Sigmoid colon (tissue), 7 donors: ENCODE results near the gene BEST1. TPM values are rescaled to one million over a fixed set of nuclear protein-coding genes. Genes with fewer than 3 reads are reported as not detected.

Experiments used
- DNase-seq: peaks from one replicate; pipeline ENCODE4 v3.0.0-alpha.2; 2019
- H3K27ac ChIP-seq, 4 donors: fragments of 200-600 bp; sonication (generic); one replicate each; pipeline ENCODE4 v1.5.1; 2016 to 2019; ENCODE audit warnings: mild to moderate bottlenecking in 1 of 4
- H3K27me3 ChIP-seq, 3 donors: fragments of 200-600 bp; sonication (generic); one replicate each; pipeline ENCODE4 v1.5.1; 2019; ENCODE audit warnings: mild to moderate bottlenecking in 1 of 3
- H3K36me3 ChIP-seq, 4 donors: fragments of 200-600 bp; sonication (generic); one replicate each; pipeline ENCODE4 v1.5.1; 2016 to 2019
- H3K4me1 ChIP-seq, 4 donors: fragments of 200-600 bp; sonication (generic); one replicate each; pipeline ENCODE4 v1.5.1; 2017 to 2019
- H3K4me3 ChIP-seq, 4 donors: fragments of 200-600 bp; sonication (generic); one replicate each; pipeline ENCODE4 v1.5.1; 2017 to 2019; ENCODE audit warnings: mild to moderate bottlenecking in 2 of 4, moderate library complexity in 1 of 4
- H3K9me3 ChIP-seq, 4 donors: fragments of 200-600 bp in 3 of 4; sonication (generic) in 3 of 4; one replicate each; pipeline versions ENCODE4 v1.5.1 to v1.6.1; 2013 to 2019
- EP300 ChIP-seq, 4 donors: sonication (generic); formaldehyde crosslinking; IDR thresholded peaks; one replicate each; pipeline ENCODE4 v1.6.1; 2017; ENCODE audit warnings: antibody characterized with exemption in 4 of 4
- POLR2A ChIP-seq, 2 donors: fragments of 450-650 bp; IDR thresholded peaks; one replicate each; pipeline ENCODE4 v1.6.1; 2016; ENCODE audit warnings: antibody characterized with exemption in 2 of 2, mild to moderate bottlenecking in 2 of 2, moderate library complexity in 2 of 2
- POLR2AphosphoS5 ChIP-seq, 4 donors: sonication (generic); formaldehyde crosslinking; IDR thresholded peaks; one replicate each; pipeline ENCODE4 v1.6.1; 2017; ENCODE audit warnings: antibody characterized with exemption in 4 of 4
- WGBS, 2 donors: extraction: QIAGEN DNeasy Blood & Tissue Kit; methylation state at CpG; one replicate each; pipeline ENCODE4 v1.1.7; 2013; 5-methylcytosine and 5-hydroxymethylcytosine counted together
- intact Hi-C: fragments of 100-400 bp; cut with DNase I; formaldehyde crosslinking; loops from one replicate; pipeline ENCODE4 v1.15.1; 2023
- polyA plus RNA-seq, 3 donors: library from polyadenylated mRNA; stranded (reverse); fragments of 200-250 nt; gene quantifications; one replicate each; pipeline ENCODE4 v1.2.3, GENCODE V29; 2013
- total RNA-seq, 4 donors: library from RNA; depleted of rRNA; stranded (reverse); fragments of >200 nt; gene quantifications; one replicate each; pipeline ENCODE4 v1.1.0, GENCODE V29; 2016
- TF ChIP-seq, protein P1 (sequence below), 4 experiments: fragments of 450-650 bp in 3 of 4; fragments of 200-600 bp in 1 of 4; IDR thresholded peaks; one replicate each; pipeline ENCODE4 v1.5.1; 2016 to 2019; ENCODE audit warnings: antibody characterized with exemption in 4 of 4, mild to moderate bottlenecking in 3 of 4, moderate library complexity in 2 of 4
- donor health status: healthy with polysubstance abuse.
- donor health status: Bipolar disorder and iron deficiency.
- donor health status: healthy.

BEST1 gene
- total and polyA plus RNA-seq, 7 donors = 0.83 to 9.6 (median 4.3) TPM

DNA sequence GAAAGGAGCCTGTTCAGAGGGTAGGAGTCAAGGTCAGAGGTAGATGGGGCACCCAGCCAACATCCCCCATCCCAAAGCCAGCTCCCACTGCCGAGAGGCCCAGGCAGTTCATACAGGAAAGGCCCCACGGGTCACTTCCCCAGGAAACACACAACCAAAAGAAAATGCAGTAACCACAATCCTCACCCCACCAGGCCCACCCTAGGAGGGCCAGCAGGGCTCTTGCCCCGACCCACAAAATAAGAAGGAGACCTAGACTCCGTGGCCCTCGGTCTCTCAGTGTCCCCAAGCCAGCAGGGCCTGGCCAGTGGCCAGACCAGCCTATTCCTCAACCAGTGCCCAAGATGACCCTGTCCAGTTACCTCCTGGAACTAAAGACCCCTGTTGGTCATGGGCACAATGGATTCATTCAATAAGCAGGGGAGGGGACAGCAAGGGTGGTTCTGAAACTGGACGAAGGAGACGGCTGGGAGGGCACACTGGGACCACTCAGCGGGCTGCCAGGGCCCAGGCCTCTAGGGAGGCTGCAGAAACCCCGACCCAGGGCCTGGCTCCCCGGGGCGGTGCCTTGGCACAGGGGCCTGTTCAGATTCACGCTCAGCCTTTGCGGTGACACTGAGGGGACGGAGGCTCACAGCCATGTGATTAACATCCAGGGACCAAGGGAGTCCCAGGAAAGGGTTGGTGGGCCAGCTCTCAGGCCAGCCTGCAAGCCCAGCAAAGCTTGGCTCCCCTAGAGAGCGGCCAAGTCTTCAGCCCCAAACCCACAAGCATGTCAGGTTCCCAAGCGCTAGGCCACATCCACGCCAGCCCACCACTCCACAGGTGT, 38.2 kb upstream of the BEST1 start:
- no peak overlapping the region for H3K4me3 ChIP-seq
- H3K4me1 ChIP-seq = peaks cover 0 to 38% (median 8%) of the 10 kb centered on the region in 4 donors
- TF ChIP-seq, protein P1, sequence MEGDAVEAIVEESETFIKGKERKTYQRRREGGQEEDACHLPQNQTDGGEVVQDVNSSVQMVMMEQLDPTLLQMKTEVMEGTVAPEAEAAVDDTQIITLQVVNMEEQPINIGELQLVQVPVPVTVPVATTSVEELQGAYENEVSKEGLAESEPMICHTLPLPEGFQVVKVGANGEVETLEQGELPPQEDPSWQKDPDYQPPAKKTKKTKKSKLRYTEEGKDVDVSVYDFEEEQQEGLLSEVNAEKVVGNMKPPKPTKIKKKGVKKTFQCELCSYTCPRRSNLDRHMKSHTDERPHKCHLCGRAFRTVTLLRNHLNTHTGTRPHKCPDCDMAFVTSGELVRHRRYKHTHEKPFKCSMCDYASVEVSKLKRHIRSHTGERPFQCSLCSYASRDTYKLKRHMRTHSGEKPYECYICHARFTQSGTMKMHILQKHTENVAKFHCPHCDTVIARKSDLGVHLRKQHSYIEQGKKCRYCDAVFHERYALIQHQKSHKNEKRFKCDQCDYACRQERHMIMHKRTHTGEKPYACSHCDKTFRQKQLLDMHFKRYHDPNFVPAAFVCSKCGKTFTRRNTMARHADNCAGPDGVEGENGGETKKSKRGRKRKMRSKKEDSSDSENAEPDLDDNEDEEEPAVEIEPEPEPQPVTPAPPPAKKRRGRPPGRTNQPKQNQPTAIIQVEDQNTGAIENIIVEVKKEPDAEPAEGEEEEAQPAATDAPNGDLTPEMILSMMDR (IDR thresholded peaks at IDR 0.05) = no peak
- TF ChIP-seq POLR2AphosphoS5 (IDR thresholded peaks at IDR 0.05) (no peak), POLR2A (IDR thresholded peaks at IDR 0.05) (no peak), EP300 (IDR thresholded peaks at IDR 0.05) (no peak)
- intact Hi-C loops = no loop called here
- H3K36me3 ChIP-seq = peaks cover 0 to 10% (median 0%) of the 10 kb centered on the region in 4 donors
- no peaks in the 10 kb centered on the region for H3K27me3 ChIP-seq
- peak overlapping the region; percentile 32 to 58 (median 38) for H3K27ac ChIP-seq
- DNase-seq = peak; percentile 65
- no peaks in the 10 kb centered on the region for H3K9me3 ChIP-seq
- WGBS, 2 donors = 77 to 83% methylated on average over 17 of the region's 17 CpGs

DNA sequence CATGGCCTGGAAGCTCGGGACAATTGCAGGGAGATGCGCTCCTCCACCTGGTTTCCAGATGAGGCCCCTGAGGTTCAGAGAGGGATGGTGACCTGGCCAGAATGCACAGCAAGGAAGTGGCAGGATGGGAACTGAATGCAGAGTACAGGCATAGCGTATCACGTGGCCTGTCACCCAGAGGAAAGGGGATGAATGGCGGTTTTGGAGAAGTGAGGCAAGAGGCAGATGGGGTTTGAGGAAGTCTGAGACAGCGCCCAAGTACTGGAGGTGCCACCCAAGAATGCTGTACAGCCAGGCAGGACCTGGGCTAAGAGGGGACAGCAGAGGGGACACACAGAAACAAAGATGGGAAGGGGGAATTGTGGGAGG, 37.6 kb upstream of the BEST1 start:
- Histone ChIP-seq H3K9me3 (no peaks in the 10 kb centered on the region), H3K27ac (peak overlapping the region in 2 of 4 donors; percentile 19 to 38), H3K27me3 (no peaks in the 10 kb centered on the region), H3K4me1 (peaks cover 0 to 40% (median 11%) of the 10 kb centered on the region in 4 donors), H3K36me3 (peaks cover 0 to 5% (median 0%) of the 10 kb centered on the region in 4 donors), H3K4me3 (no peak overlapping the region)
- intact Hi-C loops = no loop called here
- peak; percentile 69 for DNase-seq
- TF ChIP-seq POLR2A (IDR thresholded peaks at IDR 0.05) (no peak), POLR2AphosphoS5 (IDR thresholded peaks at IDR 0.05) (peak in 1 of 4 donors; percentile 17)
- TF ChIP-seq, protein P1 (IDR thresholded peaks at IDR 0.05) = no peak
- 66 to 83% methylated on average over 6 of the region's 6 CpGs for WGBS, 2 donors

DNA sequence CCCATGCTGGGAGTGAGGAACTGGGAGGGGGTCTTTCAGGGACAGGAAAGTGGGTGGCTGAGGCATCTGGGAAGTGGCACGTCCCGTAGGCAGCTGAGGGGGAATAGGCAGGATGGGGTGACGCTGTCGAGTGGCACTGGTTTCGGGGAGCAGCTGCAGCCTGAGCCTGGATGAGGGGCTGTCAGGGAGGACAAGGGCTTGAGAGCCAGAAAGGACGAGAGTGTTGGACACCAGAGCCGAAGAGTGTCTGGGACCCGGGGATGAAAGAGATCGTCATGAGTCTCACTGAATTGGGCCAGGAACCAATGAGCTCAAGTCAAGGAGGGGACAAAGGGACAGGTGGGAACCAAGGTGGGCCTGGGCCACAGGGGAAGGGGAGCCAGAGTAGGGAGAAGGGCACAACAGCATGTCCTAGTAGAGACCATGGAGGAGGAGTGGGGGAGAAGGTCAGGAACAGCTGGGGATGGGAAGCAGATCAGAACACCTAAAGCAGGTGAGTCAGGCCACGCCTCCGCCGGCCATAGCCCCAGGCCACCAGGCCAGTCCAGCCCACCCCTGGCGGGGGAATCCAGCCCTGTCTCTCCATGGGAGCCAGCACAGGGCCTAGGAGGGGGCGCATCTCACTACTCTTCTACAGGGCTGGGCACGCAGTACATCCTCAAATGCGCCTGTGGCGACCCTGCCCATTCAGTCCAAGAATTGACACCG, 37.0 kb upstream of the BEST1 start:
- 81 to 87% methylated on average over 18 of the region's 18 CpGs for WGBS, 2 donors
- peak overlapping the region in 1 of 4 donors; percentile 19 for H3K27ac ChIP-seq
- H3K27me3 ChIP-seq = no peaks in the 10 kb centered on the region
- no peaks in the 10 kb centered on the region for H3K9me3 ChIP-seq
- H3K4me3 ChIP-seq = no peak overlapping the region
- TF ChIP-seq, protein P1 (IDR thresholded peaks at IDR 0.05) = no peak
- TF ChIP-seq POLR2A (IDR thresholded peaks at IDR 0.05) (no peak), EP300 (IDR thresholded peaks at IDR 0.05) (no peak), POLR2AphosphoS5 (IDR thresholded peaks at IDR 0.05) (no peak)
- H3K36me3 ChIP-seq = no peaks in the 10 kb centered on the region
- intact Hi-C loops = no loop called here
- peak; percentile 58 for DNase-seq
- H3K4me1 ChIP-seq = peaks cover 0 to 46% (median 17%) of the 10 kb centered on the region in 4 donors

DNA sequence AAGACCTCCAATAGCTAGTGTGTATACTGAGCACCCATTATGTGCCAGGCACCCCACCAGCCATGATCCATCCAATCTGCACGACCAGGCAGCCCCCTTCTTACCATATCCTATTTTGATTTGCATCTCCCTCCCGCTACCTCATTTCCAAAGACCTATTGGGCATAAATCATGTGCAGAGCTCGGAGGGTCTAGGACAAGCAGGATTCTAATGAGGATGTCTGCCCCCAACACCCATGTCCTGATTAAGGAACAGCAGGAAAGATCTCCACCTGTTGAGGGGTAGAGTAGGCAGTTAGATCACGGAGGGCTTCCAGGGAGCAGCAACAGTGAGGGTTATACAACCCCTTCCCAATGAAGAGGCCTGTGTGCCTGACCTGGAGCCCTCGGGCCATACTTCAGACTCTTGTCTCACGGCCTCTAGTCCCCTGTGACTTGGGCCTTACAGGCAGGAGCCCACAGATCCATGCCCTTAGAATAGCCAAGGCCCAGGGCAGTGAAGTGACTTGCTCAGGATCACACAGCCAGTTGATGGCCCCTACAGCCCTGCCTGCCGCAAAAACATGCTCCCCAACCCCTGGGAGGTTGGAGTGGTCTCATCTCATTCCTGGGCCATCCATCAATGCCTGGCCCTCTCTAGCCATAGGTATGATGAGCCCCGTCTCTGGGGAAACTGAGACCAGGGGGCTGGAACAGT, 36.3 kb upstream of the BEST1 start:
- TF ChIP-seq EP300 (IDR thresholded peaks at IDR 0.05) (no peak), POLR2A (IDR thresholded peaks at IDR 0.05) (no peak), POLR2AphosphoS5 (IDR thresholded peaks at IDR 0.05) (no peak)
- TF ChIP-seq, protein P1 (IDR thresholded peaks at IDR 0.05) = no peak
- DNase-seq = peak; percentile 53
- Histone ChIP-seq H3K36me3 (no peaks in the 10 kb centered on the region), H3K4me3 (no peak overlapping the region), H3K4me1 (peaks cover 0 to 47% (median 19%) of the 10 kb centered on the region in 4 donors), H3K27ac (no peak overlapping the region), H3K9me3 (no peaks in the 10 kb centered on the region), H3K27me3 (no peaks in the 10 kb centered on the region)
- intact Hi-C loops = no loop called here
- 80 to 89% methylated on average over 8 of the region's 8 CpGs for WGBS, 2 donors
